Ishikawa (cell line): ENCODE measurements around the gene C19orf44.

Experiments
- CEBPB ChIP-seq: IDR thresholded peaks from 2 replicates; pipeline ENCODE4 v1.6.1; 2012
- CREB1 ChIP-seq: IDR thresholded peaks from 2 replicates; pipeline ENCODE4 v1.6.1; 2012; ENCODE audit warnings: low read depth
- EGR1 ChIP-seq: IDR thresholded peaks from 2 replicates; pipeline ENCODE4 v1.6.1; 2012
- EP300 ChIP-seq: IDR thresholded peaks from 2 replicates; pipeline ENCODE4 v1.6.1; 2012; ENCODE audit warnings: borderline replicate concordance
- FOXM1 ChIP-seq: IDR thresholded peaks from 2 replicates; pipeline ENCODE4 v1.6.1; 2012; ENCODE audit warnings: low read depth, borderline replicate concordance
- MAX ChIP-seq: IDR thresholded peaks from 2 replicates; pipeline ENCODE4 v1.6.1; 2012
- NFIC ChIP-seq: IDR thresholded peaks from 2 replicates; pipeline ENCODE4 v1.6.1; 2012
- RAD21 ChIP-seq: IDR thresholded peaks from 2 replicates; pipeline ENCODE4 v1.6.1; 2012; ENCODE audit warnings: low read depth
- REST ChIP-seq: IDR thresholded peaks from 2 replicates; pipeline ENCODE4 v1.6.1; 2012; ENCODE audit warnings: low read depth, mild to moderate bottlenecking
- TAF1 ChIP-seq: IDR thresholded peaks from 2 replicates; pipeline ENCODE4 v1.6.1; 2012; ENCODE audit warnings: low read depth, mild to moderate bottlenecking
- TCF12 ChIP-seq: IDR thresholded peaks from 2 replicates; pipeline ENCODE4 v1.6.1; 2012; ENCODE audit warnings: low read depth
- TEAD4 ChIP-seq: IDR thresholded peaks from 2 replicates; pipeline ENCODE4 v1.6.1; 2012
- YY1 ChIP-seq: IDR thresholded peaks from 2 replicates; pipeline ENCODE4 v1.6.1; 2012; ENCODE audit warnings: low read depth
- ZBTB7A ChIP-seq: IDR thresholded peaks from 2 replicates; pipeline ENCODE4 v1.6.1; 2012; ENCODE audit warnings: low read depth
- TF ChIP-seq, protein P1 (sequence below): IDR thresholded peaks from 2 replicates; pipeline ENCODE4 v1.6.1; 2012

Gene C19orf44

GRCh38 chr19:16529466-16530144, 33.4 kb downstream of the C19orf44 start:
- TF ChIP-seq TEAD4 (no peak), REST (no peak), CEBPB (no peak)

- TF ChIP-seq CREB1 (no peak), TEAD4 (no peak), RAD21 (no peak), TAF1 (no peak), EGR1 (no peak), ZBTB7A (no peak), FOXM1 (no peak), EP300 (no peak), MAX (no peak), NFIC (no peak)
Measured at GRCh38 chr19:16530540-16531379, 34.6 kb downstream of the C19orf44 start.

DNA sequence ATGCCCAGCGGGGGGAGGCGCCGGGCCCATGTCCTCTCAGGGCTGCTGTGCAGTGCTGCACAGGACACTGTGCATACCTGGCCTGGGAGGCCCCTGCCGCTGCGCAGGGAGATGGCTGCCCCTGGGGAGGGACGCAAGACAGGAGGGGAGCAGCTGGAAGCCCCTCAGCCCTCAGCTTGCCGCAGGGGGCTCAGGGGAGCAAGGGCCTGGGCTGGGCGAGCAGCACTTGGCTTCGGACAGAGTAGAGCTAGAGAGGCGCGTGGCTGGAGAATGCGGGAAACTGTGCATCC, 35.1 kb downstream of the C19orf44 start:
- TF ChIP-seq EP300 (no peak), RAD21 (no peak), ZBTB7A (no peak), TCF12 (no peak), YY1 (no peak), CREB1 (no peak), EGR1 (no peak), TAF1 (no peak), REST (no peak), FOXM1 (no peak), TEAD4 (no peak), MAX (no peak), CEBPB (no peak), NFIC (no peak)
- TF ChIP-seq, protein P1, sequence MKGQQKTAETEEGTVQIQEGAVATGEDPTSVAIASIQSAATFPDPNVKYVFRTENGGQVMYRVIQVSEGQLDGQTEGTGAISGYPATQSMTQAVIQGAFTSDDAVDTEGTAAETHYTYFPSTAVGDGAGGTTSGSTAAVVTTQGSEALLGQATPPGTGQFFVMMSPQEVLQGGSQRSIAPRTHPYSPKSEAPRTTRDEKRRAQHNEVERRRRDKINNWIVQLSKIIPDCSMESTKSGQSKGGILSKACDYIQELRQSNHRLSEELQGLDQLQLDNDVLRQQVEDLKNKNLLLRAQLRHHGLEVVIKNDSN = no peak

GRCh38 chr19:16532440-16533234, 36.4 kb downstream of the C19orf44 start:
- TF ChIP-seq YY1 = no peak
- TF ChIP-seq ZBTB7A = no peak
- TF ChIP-seq EGR1 = no peak
- no peak for TF ChIP-seq TEAD4
- TF ChIP-seq CREB1 = no peak
- no peak for TF ChIP-seq FOXM1
- no peak for TF ChIP-seq REST
- no peak for TF ChIP-seq TAF1
- TF ChIP-seq, protein P1 = no peak
